ENCODE results near the gene PALD1. TPM values are rescaled to one million over a fixed set of nuclear protein-coding genes. Genes with fewer than 3 reads are reported as not detected.

The PALD1 gene
- total and polyA plus RNA-seq, 2 of the 13 experiments (the other 11 are each of a cell fraction or from before 2014, with no cell fraction given): 0.07 to 0.09 TPM

DNA sequence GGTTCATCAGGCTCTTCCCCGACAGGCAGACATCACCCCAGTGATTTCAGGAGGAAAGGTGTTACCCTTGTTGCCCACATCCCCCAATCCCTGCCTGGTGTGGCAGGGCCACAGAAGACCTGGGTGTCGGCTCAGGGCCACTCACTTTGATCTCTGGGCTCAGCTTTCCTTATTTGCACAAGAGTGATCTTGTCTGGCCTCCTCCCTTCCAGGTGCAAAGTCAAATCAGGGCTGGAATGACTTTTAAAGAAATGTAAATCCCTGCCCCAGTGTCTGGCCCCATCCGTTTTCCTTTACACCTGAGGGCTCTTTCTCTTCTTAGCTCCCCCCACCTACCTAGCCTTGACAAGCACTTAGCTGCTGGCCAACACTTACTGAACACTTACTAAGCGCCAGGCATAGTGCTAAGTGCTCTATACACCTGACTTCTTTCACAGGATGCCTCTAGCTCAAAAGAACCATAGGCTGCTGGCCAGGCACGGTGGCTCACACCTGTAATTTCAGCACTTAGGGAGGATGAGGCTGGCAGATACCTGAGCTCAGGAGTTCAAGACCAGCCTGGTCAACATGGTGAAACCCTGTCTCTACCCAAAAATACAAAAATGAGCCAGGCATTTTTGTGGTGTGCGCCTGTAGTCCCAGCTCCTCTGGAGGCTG lies 36.1 kb upstream of the PALD1 start (continued):
- TF ChIP-seq HNF4G (IDR thresholded peaks at IDR 0.05; ENCODE audit: borderline replicate concordance, low read depth, low read length): peak; percentile 68; the same call in 1 of the 2 replicates
- TF ChIP-seq HNF4G (CRISPR knock-in tag; IDR thresholded peaks at IDR 0.05; ENCODE audit: borderline replicate concordance, low read depth): no peak
- 0 out of 2 replicates have a peak, but pooled peaks have one; percentile 23 for TF ChIP-seq SAP130 (CRISPR knock-in tag; IDR thresholded peaks at IDR 0.05; ENCODE audit: low read depth)
- TF ChIP-seq, protein P1, sequence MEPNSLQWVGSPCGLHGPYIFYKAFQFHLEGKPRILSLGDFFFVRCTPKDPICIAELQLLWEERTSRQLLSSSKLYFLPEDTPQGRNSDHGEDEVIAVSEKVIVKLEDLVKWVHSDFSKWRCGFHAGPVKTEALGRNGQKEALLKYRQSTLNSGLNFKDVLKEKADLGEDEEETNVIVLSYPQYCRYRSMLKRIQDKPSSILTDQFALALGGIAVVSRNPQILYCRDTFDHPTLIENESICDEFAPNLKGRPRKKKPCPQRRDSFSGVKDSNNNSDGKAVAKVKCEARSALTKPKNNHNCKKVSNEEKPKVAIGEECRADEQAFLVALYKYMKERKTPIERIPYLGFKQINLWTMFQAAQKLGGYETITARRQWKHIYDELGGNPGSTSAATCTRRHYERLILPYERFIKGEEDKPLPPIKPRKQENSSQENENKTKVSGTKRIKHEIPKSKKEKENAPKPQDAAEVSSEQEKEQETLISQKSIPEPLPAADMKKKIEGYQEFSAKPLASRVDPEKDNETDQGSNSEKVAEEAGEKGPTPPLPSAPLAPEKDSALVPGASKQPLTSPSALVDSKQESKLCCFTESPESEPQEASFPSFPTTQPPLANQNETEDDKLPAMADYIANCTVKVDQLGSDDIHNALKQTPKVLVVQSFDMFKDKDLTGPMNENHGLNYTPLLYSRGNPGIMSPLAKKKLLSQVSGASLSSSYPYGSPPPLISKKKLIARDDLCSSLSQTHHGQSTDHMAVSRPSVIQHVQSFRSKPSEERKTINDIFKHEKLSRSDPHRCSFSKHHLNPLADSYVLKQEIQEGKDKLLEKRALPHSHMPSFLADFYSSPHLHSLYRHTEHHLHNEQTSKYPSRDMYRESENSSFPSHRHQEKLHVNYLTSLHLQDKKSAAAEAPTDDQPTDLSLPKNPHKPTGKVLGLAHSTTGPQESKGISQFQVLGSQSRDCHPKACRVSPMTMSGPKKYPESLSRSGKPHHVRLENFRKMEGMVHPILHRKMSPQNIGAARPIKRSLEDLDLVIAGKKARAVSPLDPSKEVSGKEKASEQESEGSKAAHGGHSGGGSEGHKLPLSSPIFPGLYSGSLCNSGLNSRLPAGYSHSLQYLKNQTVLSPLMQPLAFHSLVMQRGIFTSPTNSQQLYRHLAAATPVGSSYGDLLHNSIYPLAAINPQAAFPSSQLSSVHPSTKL (CRISPR knock-in tag; IDR thresholded peaks at IDR 0.05): peak; percentile 78
- no peak for TF ChIP-seq RFX5 (IDR thresholded peaks at IDR 0.05; ENCODE audit: low read depth, low read length)
- TF ChIP-seq MTA1 (CRISPR knock-in tag; IDR thresholded peaks at IDR 0.05; ENCODE audit: borderline replicate concordance): peak; percentile 63; the same call in 1 of the 2 replicates
- TF ChIP-seq MTA3 (CRISPR knock-in tag; IDR thresholded peaks at IDR 0.05): no peak
- TF ChIP-seq HNF4A (CRISPR knock-in tag; IDR thresholded peaks at IDR 0.05): peak; percentile 81
- TF ChIP-seq ZNF720 (CRISPR knock-in tag; IDR thresholded peaks at IDR 0.05): no peak
- peak; percentile 44; the same call in 1 of the 2 replicates for TF ChIP-seq HMG20A (CRISPR knock-in tag; IDR thresholded peaks at IDR 0.05; ENCODE audit: borderline replicate concordance)
- no peak for TF ChIP-seq SMARCE1 (IDR thresholded peaks at IDR 0.05; ENCODE audit: borderline replicate concordance)
- TF ChIP-seq FOXA3 (CRISPR knock-in tag; IDR thresholded peaks at IDR 0.05): peak; percentile 76
- TF ChIP-seq, protein P2, sequence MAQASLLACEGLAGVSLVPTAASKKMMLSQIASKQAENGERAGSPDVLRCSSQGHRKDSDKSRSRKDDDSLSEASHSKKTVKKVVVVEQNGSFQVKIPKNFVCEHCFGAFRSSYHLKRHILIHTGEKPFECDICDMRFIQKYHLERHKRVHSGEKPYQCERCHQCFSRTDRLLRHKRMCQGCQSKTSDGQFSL (CRISPR knock-in tag; IDR thresholded peaks at IDR 0.05): peak; percentile 33; the same call in 1 of the 2 replicates
- TF ChIP-seq NCOA2 (CRISPR knock-in tag; IDR thresholded peaks at IDR 0.05): peak; percentile 55; the same call in 1 of the 2 replicates
- no peak; the same call in 1 of the 2 replicates for TF ChIP-seq BRD4 (CRISPR knock-in tag; IDR thresholded peaks at IDR 0.05)
- TF ChIP-seq, protein P3, sequence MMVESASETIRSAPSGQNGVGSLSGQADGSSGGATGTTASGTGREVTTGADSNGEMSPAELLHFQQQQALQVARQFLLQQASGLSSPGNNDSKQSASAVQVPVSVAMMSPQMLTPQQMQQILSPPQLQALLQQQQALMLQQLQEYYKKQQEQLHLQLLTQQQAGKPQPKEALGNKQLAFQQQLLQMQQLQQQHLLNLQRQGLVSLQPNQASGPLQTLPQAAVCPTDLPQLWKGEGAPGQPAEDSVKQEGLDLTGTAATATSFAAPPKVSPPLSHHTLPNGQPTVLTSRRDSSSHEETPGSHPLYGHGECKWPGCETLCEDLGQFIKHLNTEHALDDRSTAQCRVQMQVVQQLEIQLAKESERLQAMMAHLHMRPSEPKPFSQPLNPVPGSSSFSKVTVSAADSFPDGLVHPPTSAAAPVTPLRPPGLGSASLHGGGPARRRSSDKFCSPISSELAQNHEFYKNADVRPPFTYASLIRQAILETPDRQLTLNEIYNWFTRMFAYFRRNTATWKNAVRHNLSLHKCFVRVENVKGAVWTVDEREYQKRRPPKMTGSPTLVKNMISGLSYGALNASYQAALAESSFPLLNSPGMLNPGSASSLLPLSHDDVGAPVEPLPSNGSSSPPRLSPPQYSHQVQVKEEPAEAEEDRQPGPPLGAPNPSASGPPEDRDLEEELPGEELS (CRISPR knock-in tag; IDR thresholded peaks at IDR 0.05): peak; percentile 60; the same call in 1 of the 2 replicates
- TF ChIP-seq ZNF670 (CRISPR knock-in tag; IDR thresholded peaks at IDR 0.05; ENCODE audit: borderline replicate concordance): no peak
- peak; percentile 31 for TF ChIP-seq XRCC5 (optimal IDR thresholded peaks at IDR 0.05; ENCODE audit: low read length)
- TF ChIP-seq PHF21A (CRISPR knock-in tag; IDR thresholded peaks at IDR 0.05): peak; percentile 51; the same call in 1 of the 2 replicates
- TF ChIP-seq, protein P4, sequence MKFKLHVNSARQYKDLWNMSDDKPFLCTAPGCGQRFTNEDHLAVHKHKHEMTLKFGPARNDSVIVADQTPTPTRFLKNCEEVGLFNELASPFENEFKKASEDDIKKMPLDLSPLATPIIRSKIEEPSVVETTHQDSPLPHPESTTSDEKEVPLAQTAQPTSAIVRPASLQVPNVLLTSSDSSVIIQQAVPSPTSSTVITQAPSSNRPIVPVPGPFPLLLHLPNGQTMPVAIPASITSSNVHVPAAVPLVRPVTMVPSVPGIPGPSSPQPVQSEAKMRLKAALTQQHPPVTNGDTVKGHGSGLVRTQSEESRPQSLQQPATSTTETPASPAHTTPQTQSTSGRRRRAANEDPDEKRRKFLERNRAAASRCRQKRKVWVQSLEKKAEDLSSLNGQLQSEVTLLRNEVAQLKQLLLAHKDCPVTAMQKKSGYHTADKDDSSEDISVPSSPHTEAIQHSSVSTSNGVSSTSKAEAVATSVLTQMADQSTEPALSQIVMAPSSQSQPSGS (CRISPR knock-in tag; IDR thresholded peaks at IDR 0.05): peak; percentile 28; the same call in 1 of the 2 replicates
- TF ChIP-seq NFYC (CRISPR knock-in tag; IDR thresholded peaks at IDR 0.05): no peak
- peak; percentile 59; the same call in 1 of the 2 replicates for TF ChIP-seq NR2F6 (IDR thresholded peaks at IDR 0.05)
- 0 out of 2 replicates have a peak, but pooled peaks have one; percentile 17 for TF ChIP-seq NR2F6 (CRISPR knock-in tag; IDR thresholded peaks at IDR 0.05)

All from HepG2 (cell line).